Measurements from ENCODE around the gene GALNTL6.

DNA sequence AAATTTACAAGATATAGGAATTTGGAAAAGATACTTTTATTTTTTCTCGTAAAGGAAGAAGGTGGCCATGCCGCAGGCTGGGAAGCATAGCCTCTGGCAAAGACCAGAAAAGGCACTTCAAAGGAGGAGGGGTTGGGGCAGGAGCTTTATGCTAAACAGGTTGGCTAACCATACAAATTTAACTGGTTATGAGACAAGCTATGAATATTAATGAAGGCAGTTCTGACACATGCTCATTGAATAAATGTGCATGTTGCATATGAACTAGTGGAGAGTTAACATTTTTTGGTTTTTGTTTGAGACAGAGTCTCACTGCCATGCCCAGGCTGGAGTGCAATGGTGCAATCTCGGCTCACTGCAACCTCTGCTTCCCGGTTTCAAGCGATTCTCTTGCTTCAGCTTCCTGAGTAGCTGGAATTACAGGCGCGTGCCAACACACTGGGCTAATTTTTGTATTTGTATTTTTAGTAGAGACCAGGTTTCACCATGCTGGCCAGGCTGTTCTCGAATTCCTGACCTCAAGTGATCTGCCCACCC is 36.5 kb downstream of the GALNTL6 start:
- TF ChIP-seq, protein P1, sequence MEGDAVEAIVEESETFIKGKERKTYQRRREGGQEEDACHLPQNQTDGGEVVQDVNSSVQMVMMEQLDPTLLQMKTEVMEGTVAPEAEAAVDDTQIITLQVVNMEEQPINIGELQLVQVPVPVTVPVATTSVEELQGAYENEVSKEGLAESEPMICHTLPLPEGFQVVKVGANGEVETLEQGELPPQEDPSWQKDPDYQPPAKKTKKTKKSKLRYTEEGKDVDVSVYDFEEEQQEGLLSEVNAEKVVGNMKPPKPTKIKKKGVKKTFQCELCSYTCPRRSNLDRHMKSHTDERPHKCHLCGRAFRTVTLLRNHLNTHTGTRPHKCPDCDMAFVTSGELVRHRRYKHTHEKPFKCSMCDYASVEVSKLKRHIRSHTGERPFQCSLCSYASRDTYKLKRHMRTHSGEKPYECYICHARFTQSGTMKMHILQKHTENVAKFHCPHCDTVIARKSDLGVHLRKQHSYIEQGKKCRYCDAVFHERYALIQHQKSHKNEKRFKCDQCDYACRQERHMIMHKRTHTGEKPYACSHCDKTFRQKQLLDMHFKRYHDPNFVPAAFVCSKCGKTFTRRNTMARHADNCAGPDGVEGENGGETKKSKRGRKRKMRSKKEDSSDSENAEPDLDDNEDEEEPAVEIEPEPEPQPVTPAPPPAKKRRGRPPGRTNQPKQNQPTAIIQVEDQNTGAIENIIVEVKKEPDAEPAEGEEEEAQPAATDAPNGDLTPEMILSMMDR (IDR thresholded peaks at IDR 0.05): no peak
- no peak for TF ChIP-seq POLR2A (IDR thresholded peaks at IDR 0.05)
